Measurements from ENCODE around the gene SUGCT. TPM values are rescaled to one million over a fixed set of nuclear protein-coding genes. Genes with fewer than 3 reads are reported as not detected.

SUGCT gene
- total and polyA plus RNA-seq, 9 of the 15 experiments (the other 6 are each of a cell fraction or from before 2014, with no cell fraction given) = 0.58 to 2.5 (median 1.4) TPM

GRCh38 chr7:40527723-40528122 is 392.9 kb downstream of the SUGCT start:
- H3K27me3 ChIP-seq (ENCODE audit: control insufficient read depth in 2 of 2, insufficient read depth in 2 of 2, low read length in 2 of 2) = no peaks in the 10 kb centered on the region
- intact Hi-C loops (cut with micrococcal nuclease) = no loop called here
- in situ Hi-C loops (cut with MboI) = no loop called here
- ChIA-PET CTCF (ENCODE audit: low intra/inter-chr PET ratio) (no interaction called here), POLR2A (no interaction called here)
- BruUV-seq (replicated peaks) = no TSS peak
- no peaks in the 10 kb centered on the region for H3K79me2 ChIP-seq (ENCODE audit: control insufficient read depth, insufficient read depth, low read length)
- no peak overlapping the region for H3K27ac ChIP-seq (ENCODE audit: extremely low read depth, low read depth, low read length)
- no peak overlapping the region for H3K4me2 ChIP-seq (ENCODE audit: insufficient read depth, low read length)
- no peak overlapping the region for H3K9ac ChIP-seq (ENCODE audit: insufficient read depth in 1 of 2, low read depth in 2 of 2, low read length in 2 of 2)
- H4K20me1 ChIP-seq (replicated peaks; ENCODE audit: control insufficient read depth, insufficient read depth, low read length) = no peaks in the 10 kb centered on the region
- H3K4me3 ChIP-seq = no peak overlapping the region
- no peak overlapping the region for H2AFZ ChIP-seq (ENCODE audit: low read depth, low read length)
- TF ChIP-seq AFF4 (CRISPR knock-in tag; IDR thresholded peaks at IDR 0.05) (no peak), RBM39 (optimal IDR thresholded peaks at IDR 0.05; ENCODE audit: low read depth, low read length) (no peak), OTX1 (CRISPR knock-in tag; IDR thresholded peaks at IDR 0.05) (no peak), NONO (IDR thresholded peaks at IDR 0.05; ENCODE audit: low read depth in 2 of 2, low read length in 1 of 2) (no peak), PRPF4 (IDR thresholded peaks at IDR 0.05; ENCODE audit: insufficient read depth, low read depth, low read length, poor library complexity, severe bottlenecking) (no peak), ZBTB43 (CRISPR knock-in tag; IDR thresholded peaks at IDR 0.05) (no peak), KLF16 (IDR thresholded peaks at IDR 0.05) (no peak), POLR2AphosphoS5 (IDR thresholded peaks at IDR 0.05; ENCODE audit: control insufficient read depth, insufficient read depth, low read depth, low read length) (no peak), ZNF146 (CRISPR knock-in tag; IDR thresholded peaks at IDR 0.05; ENCODE audit: unreplicated experiment) (no peak), ZNF511 (CRISPR knock-in tag; IDR thresholded peaks at IDR 0.05) (no peak), NRF1 (conservative IDR thresholded peaks at IDR 0.05 in 1 of 2, IDR thresholded peaks at IDR 0.05 in 1 of 2) (no peak), KAT7 (CRISPR knock-in tag; IDR thresholded peaks at IDR 0.05; ENCODE audit: borderline replicate concordance) (no peak), ELK3 (CRISPR knock-in tag; IDR thresholded peaks at IDR 0.05) (no peak), CHD1 (IDR thresholded peaks at IDR 0.05; ENCODE audit: low read length) (no peak), ZNF121 (CRISPR knock-in tag; conservative IDR thresholded peaks at IDR 0.05) (no peak), JUND (IDR thresholded peaks at IDR 0.05; ENCODE audit: borderline replicate concordance, low read depth, low read length) (no peak), JUND (tag; IDR thresholded peaks at IDR 0.05; ENCODE audit: borderline replicate concordance, low read depth, low read length) (no peak), ZNF354B (CRISPR knock-in tag; IDR thresholded peaks at IDR 0.05) (no peak)
- H3K36me3 ChIP-seq (ENCODE audit: control insufficient read depth, insufficient read depth, low read length) = no peaks in the 10 kb centered on the region
- FAIRE-seq (no peak), ATAC-seq (no peak), DNase-seq (ENCODE audit: extremely low read depth in 1 of 4, low spot score in 3 of 4) (no peak)
- no peaks in the 10 kb centered on the region for H3K9me3 ChIP-seq (replicated peaks; ENCODE audit: control insufficient read depth, insufficient read depth, low read depth, low read length)
- no peaks in the 10 kb centered on the region for H3K4me1 ChIP-seq (replicated peaks in 1 of 2; ENCODE audit: control insufficient read depth in 2 of 2, insufficient read depth in 2 of 2, low read length in 2 of 2)
- H3K9me1 ChIP-seq (ENCODE audit: control insufficient read depth, insufficient read depth, low read length) = no peaks in the 10 kb centered on the region

Measured in K562 (cell line).